Gastrocnemius medialis (tissue), 4 donors: ENCODE measurements around the gene CYP26A1. TPM values are rescaled to one million over a fixed set of nuclear protein-coding genes. Genes with fewer than 3 reads are reported as not detected.
A peak's percentile ranks its signal among the peaks of the same experiment; 100 is the strongest.

Source experiments
- ATAC-seq, 2 donors: fragments of 150-250 bp; one replicate each; pipeline ENCODE4 v1.9.1; 2016
- DNase-seq, 2 donors: peaks; one replicate each; pipeline ENCODE4 v3.0.0-alpha.2; 2019
- H3K27ac ChIP-seq, 4 donors: fragments of 200-600 bp; sonication (generic); 1 replicate in 1 of 4; 2 replicates in 3 of 4; pipeline ENCODE4 v1.5.1; 2016 to 2018; ENCODE audit warnings: mild to moderate bottlenecking in 2 of 4, moderate library complexity in 1 of 4
- H3K27me3 ChIP-seq, 3 donors: fragments of 200-600 bp; sonication (generic) in 2 of 3; 1 replicate in 1 of 3; 2 replicates in 2 of 3; pipeline versions ENCODE4 v1.5.1 to v1.6.0; 2016 to 2019; ENCODE audit warnings: mild to moderate bottlenecking in 1 of 3, moderate library complexity in 1 of 3
- H3K36me3 ChIP-seq, 2 donors: fragments of 200-600 bp; sonication (generic) in 1 of 2; one replicate each; pipeline ENCODE4 v1.5.1; 2017 to 2018
- H3K4me1 ChIP-seq, 2 donors: fragments of 200-600 bp; sonication (generic) in 1 of 2; one replicate each; pipeline ENCODE4 v1.5.1; 2016 to 2017; ENCODE audit warnings: mild to moderate bottlenecking in 2 of 2
- H3K4me3 ChIP-seq, 4 donors: fragments of 200-600 bp; sonication (generic) in 3 of 4; 1 replicate in 1 of 4; 2 replicates in 3 of 4; pipeline ENCODE4 v1.5.1; 2016 to 2019; ENCODE audit warnings: mild to moderate bottlenecking in 2 of 4
- H3K9me3 ChIP-seq, 3 donors: fragments of 200-600 bp; sonication (generic) in 2 of 3; 1 replicate in 1 of 3; 2 replicates in 2 of 3; pipeline ENCODE4 v1.5.1; 2016 to 2019
- POLR2A ChIP-seq, 2 donors: fragments of 450-650 bp; IDR thresholded peaks; one replicate each; pipeline ENCODE4 v1.6.1; 2017; ENCODE audit warnings: antibody characterized with exemption in 2 of 2, mild to moderate bottlenecking in 2 of 2, moderate library complexity in 2 of 2
- in situ Hi-C, 4 donors: fragments of 200-750 bp; cut with MboI; loops; one replicate each; pipeline versions ENCODE4 v1.15.0 to v1.8.0; 2017; ENCODE audit warnings: low sequenced_read_pairs in 4 of 4
- intact Hi-C: fragments of 100-400 bp; cut with DNase I; formaldehyde crosslinking; loops from one replicate; pipeline ENCODE4 v1.15.1; 2023; ENCODE audit warnings: low total_unique reads
- total RNA-seq, 4 donors: library from RNA; depleted of rRNA; stranded (reverse); fragments of >200 nt; gene quantifications; one replicate each; pipeline versions ENCODE4 v1.1.0 to v1.2.3, GENCODE V29; 2016
- TF ChIP-seq, protein P1 (sequence below), 5 experiments: fragments of 450-650 bp in 3 of 5; fragments of 200-600 bp in 2 of 5; sonication (generic) in 2 of 5; IDR thresholded peaks in 4 of 5; conservative IDR thresholded peaks in 1 of 5; 1 replicate in 4 of 5; 2 replicates in 1 of 5; pipeline ENCODE4 v1.5.1; 2016 to 2019; ENCODE audit warnings: antibody characterized with exemption in 5 of 5, mild to moderate bottlenecking in 3 of 5, moderate library complexity in 3 of 5

The CYP26A1 gene
- total RNA-seq, 4 donors from 2014 or later: not detected

DNA sequence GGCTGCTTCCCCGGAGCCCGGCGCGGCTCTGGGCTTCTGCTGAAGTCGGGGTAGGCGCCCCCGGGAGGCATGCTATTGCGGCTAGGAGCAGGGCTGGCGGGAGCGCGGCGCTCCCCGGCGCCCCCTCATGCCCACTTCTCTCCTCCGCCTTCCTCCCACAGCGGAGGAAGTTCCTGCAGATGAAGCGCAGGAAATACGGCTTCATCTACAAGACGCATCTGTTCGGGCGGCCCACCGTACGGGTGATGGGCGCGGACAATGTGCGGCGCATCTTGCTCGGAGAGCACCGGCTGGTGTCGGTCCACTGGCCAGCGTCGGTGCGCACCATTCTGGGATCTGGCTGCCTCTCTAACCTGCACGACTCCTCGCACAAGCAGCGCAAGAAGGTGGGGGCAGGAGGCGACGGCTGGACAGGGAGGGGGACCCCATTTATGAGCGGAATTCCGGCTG, 479 bp downstream of the CYP26A1 start:
- intact Hi-C loops: loop anchor here (10.0 kb wide), 1 partner anchor 281 kb away; no protein-coding TSS in a partner anchor
- no peak for TF ChIP-seq POLR2A (IDR thresholded peaks at IDR 0.05)
- TF ChIP-seq, protein P1, sequence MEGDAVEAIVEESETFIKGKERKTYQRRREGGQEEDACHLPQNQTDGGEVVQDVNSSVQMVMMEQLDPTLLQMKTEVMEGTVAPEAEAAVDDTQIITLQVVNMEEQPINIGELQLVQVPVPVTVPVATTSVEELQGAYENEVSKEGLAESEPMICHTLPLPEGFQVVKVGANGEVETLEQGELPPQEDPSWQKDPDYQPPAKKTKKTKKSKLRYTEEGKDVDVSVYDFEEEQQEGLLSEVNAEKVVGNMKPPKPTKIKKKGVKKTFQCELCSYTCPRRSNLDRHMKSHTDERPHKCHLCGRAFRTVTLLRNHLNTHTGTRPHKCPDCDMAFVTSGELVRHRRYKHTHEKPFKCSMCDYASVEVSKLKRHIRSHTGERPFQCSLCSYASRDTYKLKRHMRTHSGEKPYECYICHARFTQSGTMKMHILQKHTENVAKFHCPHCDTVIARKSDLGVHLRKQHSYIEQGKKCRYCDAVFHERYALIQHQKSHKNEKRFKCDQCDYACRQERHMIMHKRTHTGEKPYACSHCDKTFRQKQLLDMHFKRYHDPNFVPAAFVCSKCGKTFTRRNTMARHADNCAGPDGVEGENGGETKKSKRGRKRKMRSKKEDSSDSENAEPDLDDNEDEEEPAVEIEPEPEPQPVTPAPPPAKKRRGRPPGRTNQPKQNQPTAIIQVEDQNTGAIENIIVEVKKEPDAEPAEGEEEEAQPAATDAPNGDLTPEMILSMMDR (IDR thresholded peaks at IDR 0.05 in 4 of 5, conservative IDR thresholded peaks at IDR 0.05 in 1 of 5): no peak
- H3K27me3 ChIP-seq: peaks cover 64 to 71% (median 66%) of the 10 kb centered on the region in 3 donors
- no peaks in the 10 kb centered on the region for H3K36me3 ChIP-seq
- peak overlapping the region; percentile 32 to 49 (median 44) for H3K4me3 ChIP-seq
- H3K27ac ChIP-seq: no peak overlapping the region
- peaks cover 12 to 29% of the 10 kb centered on the region in 2 donors for H3K4me1 ChIP-seq
- H3K9me3 ChIP-seq: no peaks in the 10 kb centered on the region
- in situ Hi-C loops: no loop called here
- no peak for DNase-seq
- no peak for ATAC-seq

GRCh38 chr10:93074597-93075368, 1.1 kb downstream of the CYP26A1 start:
- DNase-seq (no peak), ATAC-seq (no peak)
- Histone ChIP-seq H3K27me3 (peaks cover 65 to 72% (median 66%) of the 10 kb centered on the region in 3 donors), H3K9me3 (no peaks in the 10 kb centered on the region), H3K4me1 (peaks cover 12 to 29% of the 10 kb centered on the region in 2 donors), H3K36me3 (no peaks in the 10 kb centered on the region), H3K27ac (no peak overlapping the region), H3K4me3 (peak overlapping the region in 3 of 4 donors; percentile 43 to 49 (median 46))
- TF ChIP-seq POLR2A (IDR thresholded peaks at IDR 0.05): no peak
- TF ChIP-seq, protein P1 (IDR thresholded peaks at IDR 0.05 in 4 of 5, conservative IDR thresholded peaks at IDR 0.05 in 1 of 5): no peak
- intact Hi-C loops (loop anchor here (10.0 kb wide), 1 partner anchor 280 kb away; no protein-coding TSS in a partner anchor), in situ Hi-C loops (loop anchor here in 1 of 4 donors (25.0 kb wide), 1 partner anchor 438 kb away; no protein-coding TSS in a partner anchor)

- H3K27me3 ChIP-seq: peaks cover 67 to 72% (median 71%) of the 10 kb centered on the region in 3 donors
- intact Hi-C loops: loop anchor here (10.0 kb wide), 1 partner anchor 279 kb away; no protein-coding TSS in a partner anchor
- no peak for DNase-seq
- H3K27ac ChIP-seq: no peak overlapping the region
- H3K4me1 ChIP-seq: peaks cover 12 to 29% of the 10 kb centered on the region in 2 donors
- no peaks in the 10 kb centered on the region for H3K36me3 ChIP-seq
- H3K9me3 ChIP-seq: no peaks in the 10 kb centered on the region
- no peak for ATAC-seq
- TF ChIP-seq, protein P1 (IDR thresholded peaks at IDR 0.05 in 4 of 5, conservative IDR thresholded peaks at IDR 0.05 in 1 of 5): no peak
- TF ChIP-seq POLR2A (IDR thresholded peaks at IDR 0.05): no peak
- no peak overlapping the region for H3K4me3 ChIP-seq
- in situ Hi-C loops: loop anchor here in 1 of 4 donors (25.0 kb wide), 1 partner anchor 437 kb away; no protein-coding TSS in a partner anchor
Measured at GRCh38 chr10:93075369-93076221, 1.9 kb downstream of the CYP26A1 start.

GRCh38 chr10:93076871-93077270, 3.2 kb downstream of the CYP26A1 start:
- H3K36me3 ChIP-seq: no peaks in the 10 kb centered on the region
- peaks cover 12 to 27% of the 10 kb centered on the region in 2 donors for H3K4me1 ChIP-seq
- DNase-seq (no peak), ATAC-seq (no peak)
- no peak overlapping the region for H3K27ac ChIP-seq
- intact Hi-C loops: loop anchor here (10.0 kb wide), 1 partner anchor 278 kb away; no protein-coding TSS in a partner anchor
- H3K27me3 ChIP-seq: peaks cover 64 to 70% (median 66%) of the 10 kb centered on the region in 3 donors
- TF ChIP-seq, protein P1 (IDR thresholded peaks at IDR 0.05 in 4 of 5, conservative IDR thresholded peaks at IDR 0.05 in 1 of 5): no peak
- TF ChIP-seq POLR2A (IDR thresholded peaks at IDR 0.05): no peak
- H3K9me3 ChIP-seq: no peaks in the 10 kb centered on the region
- no peak overlapping the region for H3K4me3 ChIP-seq
- in situ Hi-C loops: loop anchor here in 1 of 4 donors (25.0 kb wide), 1 partner anchor 435 kb away; no protein-coding TSS in a partner anchor
